Esophagus muscularis mucosa (tissue), 4 donors: Measurements from ENCODE around the gene PAQR4.

ENCODE experiments used
- CTCF ChIP-seq, 3 experiments: fragments of 200-600 bp in 2 of 3; fragments of 450-650 bp in 1 of 3; sonication (generic) in 2 of 3; IDR thresholded peaks; one replicate each; pipeline ENCODE4 v1.5.1; 2017 to 2019; ENCODE audit warnings: antibody characterized with exemption in 3 of 3, mild to moderate bottlenecking in 2 of 3, moderate library complexity in 1 of 3
- EP300 ChIP-seq: sonication (generic); formaldehyde crosslinking; IDR thresholded peaks from one replicate; pipeline ENCODE4 v1.6.1; 2017; ENCODE audit warnings: antibody characterized with exemption
- POLR2A ChIP-seq: fragments of 450-650 bp; IDR thresholded peaks from one replicate; pipeline ENCODE4 v1.6.1; 2017; ENCODE audit warnings: antibody characterized with exemption, moderate library complexity, mild to moderate bottlenecking, low read depth

- TF ChIP-seq CTCF (IDR thresholded peaks at IDR 0.05) = no peak
- no peak for TF ChIP-seq POLR2A
- no peak for TF ChIP-seq EP300
These were observed 1.4 kb downstream of the PAQR4 start for GRCh38 chr16:2970563-2970962.
